Activated CD8-positive, alpha-beta memory T cell treated with anti-CD3 and anti-CD28 coated beads for 1 hour (primary cell): ENCODE data around the gene TEX101.
"Not testable (repeated sequence)": the region's sequence is repeated elsewhere in the genome, so short reads cannot be mapped to it uniquely, and the experiment has no call there.

Experiments
- DNase-seq, 2 donors: peaks; one replicate each; pipeline ENCODE4 v3.0.0-alpha.2; 2020; ENCODE audit warnings: low read depth in 1 of 2; ENCODE audit errors: extremely low read depth in 1 of 2

The TEX101 gene

DNA sequence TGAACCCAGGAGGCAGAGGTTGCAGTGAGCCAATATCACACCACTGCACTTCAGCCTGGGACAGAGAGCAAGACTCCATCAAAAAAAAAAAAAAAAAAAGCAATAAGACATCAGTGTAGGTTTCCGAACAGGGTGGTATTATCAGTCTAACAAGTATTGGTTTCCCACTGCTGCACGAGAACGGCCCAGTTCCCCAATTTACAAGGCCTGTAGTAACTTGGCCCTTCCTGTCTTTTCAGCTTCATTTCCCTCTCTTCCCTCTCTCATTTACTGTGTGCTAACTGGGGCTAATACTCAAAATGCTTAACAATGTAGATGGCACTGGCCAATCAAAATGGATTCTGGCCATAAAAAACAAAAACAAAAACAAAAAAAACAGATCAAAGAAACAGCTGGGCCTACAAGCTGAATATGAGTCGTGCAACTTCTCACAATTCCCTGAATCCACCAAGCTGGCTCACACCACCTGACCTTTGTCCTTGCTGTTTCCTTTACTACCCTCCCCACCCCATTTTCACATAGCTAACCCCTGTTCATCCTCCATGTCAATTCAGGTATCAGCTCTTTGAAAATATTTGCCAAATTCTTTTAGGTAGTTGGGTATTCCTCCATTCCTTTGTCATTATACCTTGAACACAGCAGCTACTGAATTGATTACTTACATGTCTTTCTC is 2.4 kb downstream of the TEX101 start:
- DNase-seq: no peak

DNA sequence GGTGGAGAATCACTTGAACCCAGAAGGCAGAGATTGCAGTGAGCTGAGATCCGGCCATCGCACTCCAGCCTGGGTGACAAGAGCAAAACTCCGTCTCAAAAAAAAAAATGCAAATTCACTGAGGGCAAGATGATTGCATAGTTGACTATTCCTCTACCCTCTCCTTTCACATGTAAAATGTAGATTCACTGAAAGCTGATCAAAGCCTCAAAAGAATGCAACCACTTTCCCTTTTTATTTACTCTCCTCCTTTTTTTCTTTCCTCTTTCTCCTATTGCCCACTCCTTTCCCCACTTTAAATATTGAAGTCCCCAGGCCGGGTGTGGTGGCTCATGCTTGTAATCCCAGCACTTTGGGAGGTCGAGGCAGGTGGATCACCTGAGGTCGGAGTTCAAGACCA is 6.3 kb downstream of the TEX101 start:
- no peak for DNase-seq

DNA sequence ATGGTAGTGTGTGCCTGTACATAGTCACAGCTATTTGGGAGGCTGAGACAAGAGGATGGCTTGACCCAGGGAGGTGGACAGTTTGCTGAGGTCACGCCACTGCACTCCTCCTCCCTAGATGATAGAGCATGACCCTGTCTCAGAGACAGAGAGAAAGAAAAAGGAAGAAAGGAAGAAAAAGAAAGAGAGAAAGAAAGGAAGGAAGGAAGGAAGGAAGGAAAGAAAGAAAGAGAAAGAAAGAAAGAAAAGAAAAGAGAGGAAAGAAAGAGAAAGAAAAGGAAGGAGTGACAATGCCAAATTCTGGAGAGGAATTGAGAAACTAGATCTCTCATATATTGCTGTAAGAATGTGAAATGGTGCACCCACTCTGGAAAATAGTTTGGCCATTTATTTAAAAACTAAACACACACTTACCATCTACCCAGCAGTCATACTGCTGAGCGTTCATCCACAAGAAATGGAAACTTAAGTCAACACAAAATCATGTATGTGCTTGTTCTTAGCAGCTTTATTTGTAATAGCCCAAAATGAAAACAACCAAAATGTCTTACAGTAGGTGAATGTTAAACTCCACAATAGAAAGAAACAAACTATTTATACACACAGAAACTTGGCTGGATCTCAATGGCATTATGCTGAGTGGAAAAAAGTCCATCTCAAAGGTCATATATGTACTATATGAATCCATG is 7.5 kb downstream of the TEX101 start:
- no peak for DNase-seq

DNA sequence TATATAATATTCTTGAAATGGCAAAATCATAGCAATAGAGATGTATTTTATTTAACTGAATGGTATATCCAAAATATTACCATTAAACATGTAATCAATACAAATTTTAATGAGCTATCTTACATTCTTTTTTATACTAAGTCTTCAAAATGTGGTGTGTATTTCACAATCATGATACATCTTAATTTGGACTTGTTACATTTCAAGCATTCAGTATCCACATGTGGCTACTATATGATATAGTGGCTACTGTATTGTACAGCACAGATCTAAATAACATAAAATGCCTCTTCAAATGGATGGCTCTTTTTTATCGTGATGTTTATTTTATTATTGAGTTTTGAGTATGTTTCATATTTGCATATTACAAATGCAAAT is 8.0 kb downstream of the TEX101 start:
- no peak for DNase-seq

DNA sequence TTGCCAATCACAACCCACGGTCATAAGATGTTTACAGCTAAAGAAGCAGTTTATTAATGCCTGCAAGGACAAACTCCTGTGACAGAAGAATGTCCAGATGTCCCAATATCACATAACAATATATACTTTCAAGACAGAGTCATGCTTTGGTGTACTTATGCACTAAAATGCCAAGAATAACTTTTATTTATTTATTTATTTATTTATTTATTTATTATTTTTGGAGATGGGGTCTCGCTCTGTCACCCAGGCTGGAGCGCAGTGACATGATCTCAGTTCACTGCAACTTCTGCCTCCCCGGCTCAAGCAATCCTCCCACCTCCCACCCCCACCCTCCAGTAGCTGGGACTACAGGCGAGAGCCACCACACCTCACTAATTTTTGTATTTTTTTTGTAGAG is 9.1 kb downstream of the TEX101 start:
- DNase-seq: no peak

DNA sequence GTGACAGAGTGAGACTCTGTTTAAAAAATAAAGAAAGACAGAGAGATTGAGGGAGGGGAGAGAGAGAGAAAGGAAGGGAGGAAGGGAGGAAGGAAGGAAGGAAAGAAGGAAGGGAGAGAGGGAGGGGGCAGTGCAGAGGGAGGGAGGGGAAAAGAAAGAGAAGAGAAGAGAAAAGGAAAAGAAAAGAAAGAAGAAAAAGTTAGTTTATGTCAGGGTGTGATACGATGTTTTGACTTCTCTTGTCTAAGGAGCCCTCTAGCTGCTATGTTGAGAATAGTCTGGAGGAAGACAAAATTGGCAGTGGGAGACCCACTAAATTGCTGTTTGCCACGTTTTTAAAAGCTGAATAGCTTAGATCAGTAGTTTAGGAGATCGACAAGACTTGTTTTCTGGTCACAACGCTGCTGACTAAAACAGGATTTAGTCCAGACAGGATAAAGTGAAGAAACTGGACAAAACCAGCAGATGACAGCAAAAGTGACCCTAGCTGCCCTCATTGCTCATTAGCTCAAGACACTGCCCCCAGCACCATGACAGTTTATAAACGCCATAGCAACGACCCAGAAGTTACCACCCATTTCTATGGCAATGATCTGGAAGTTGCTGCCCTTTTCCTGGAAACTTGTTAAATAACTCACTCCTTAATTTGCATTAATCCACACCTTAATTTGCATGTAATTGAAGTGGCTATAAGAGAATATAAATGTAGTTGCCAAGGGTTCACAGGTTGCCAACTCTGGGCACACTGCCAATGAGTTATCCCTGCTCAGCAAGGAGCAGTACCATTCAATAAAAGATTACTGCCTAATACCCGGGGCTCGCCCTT is 11.1 kb downstream of the TEX101 start:
- DNase-seq: no peak

DNA sequence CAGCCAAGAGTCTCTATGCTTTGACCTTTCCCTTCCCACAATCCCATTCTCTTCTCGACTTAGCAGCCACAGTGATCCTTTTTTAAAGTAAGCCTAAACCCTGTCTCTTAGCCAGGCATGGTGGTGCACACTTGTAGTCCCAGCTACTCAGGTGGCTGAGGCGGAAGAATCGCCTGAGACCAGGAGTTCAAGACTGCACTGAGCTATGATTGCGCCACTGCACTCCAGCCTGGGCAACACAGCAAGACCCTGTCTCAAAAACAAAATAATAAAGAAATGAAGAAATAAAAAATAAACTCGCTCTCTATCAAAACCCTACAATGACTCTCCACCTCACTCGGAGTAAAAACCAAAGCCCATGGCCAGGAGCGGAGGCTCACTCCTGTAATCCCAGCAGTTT is 14.7 kb downstream of the TEX101 start:
- DNase-seq: no peak

DNA sequence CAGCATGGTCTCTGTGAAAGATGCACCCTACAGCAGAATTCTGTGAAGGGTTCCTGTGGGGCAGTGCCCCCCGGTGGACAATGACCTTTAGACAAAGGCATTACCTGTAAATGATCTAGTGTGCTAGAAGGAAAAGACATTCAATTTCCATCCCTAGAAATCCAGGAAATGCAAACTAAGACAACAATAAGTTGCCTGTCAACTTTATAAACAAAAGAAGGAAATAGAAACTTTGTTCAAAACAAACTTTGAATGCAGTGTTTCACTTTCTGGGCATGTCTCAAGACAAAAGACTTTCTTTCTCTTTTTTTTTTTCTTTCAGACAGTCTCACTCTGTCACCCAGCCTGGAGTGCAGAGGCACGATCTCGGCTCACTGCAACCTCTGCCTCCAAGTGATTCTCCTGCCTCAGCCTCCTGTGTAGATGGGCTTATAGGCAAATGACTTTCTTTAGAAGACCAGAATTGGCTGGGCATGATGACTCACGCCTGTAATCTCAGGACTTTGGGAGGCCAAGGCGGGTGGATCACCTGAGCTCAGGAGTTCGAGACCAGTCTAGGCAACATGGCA is 15.5 kb downstream of the TEX101 start:
- no peak for DNase-seq

DNA sequence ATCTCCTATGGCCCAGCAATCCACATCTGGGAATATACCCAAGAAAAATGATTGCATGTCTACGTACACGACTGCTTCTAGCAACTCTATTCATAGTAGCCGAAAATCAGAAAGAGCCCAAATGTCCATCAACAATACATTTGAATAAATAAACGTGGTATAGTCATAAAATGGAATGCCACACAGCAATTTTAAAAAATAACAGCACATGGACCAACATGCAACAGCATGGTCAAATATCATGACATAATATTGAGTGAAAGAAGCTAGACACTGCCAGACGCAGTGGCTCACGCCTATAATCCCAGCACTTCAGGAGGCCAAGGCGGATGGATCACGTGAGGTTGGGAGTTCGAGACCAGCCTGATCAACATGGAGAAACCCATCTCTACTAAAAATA is 16.3 kb downstream of the TEX101 start:
- no peak for DNase-seq

DNA sequence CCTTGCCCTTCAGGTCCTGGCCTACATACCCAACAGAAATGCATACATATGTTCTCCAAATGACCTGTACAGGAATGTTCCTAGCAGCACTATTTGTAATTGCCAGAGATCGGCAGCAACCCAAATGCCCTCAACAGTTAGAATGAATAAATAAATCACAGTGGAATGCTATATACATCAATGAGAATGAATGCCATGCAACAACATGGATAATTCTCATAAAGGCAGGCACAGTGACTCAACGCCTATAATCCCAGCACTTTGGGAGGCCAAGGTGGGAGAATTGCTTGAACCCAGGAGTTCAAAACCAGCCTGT is 18.6 kb downstream of the TEX101 start:
- DNase-seq: no peak

DNA sequence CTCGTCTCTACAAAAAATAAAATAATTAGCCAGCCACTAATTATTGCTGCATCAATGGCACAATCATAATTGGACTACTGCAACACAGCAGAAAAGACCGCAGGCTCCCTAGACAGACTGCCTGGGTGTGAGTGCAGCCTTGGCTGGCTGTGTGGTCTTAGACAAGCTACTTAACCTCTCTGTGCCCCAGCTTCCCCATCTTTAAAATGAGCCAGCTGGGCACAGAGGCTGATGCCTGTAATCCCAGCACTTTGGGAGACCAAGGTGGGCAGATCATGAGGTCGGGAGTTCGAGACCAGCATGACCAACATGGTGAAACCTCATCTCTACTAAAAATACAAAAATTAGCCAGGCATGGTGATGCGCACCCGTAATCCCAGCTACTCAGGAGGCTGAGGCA is 19.0 kb downstream of the TEX101 start:
- DNase-seq: no peak

DNA sequence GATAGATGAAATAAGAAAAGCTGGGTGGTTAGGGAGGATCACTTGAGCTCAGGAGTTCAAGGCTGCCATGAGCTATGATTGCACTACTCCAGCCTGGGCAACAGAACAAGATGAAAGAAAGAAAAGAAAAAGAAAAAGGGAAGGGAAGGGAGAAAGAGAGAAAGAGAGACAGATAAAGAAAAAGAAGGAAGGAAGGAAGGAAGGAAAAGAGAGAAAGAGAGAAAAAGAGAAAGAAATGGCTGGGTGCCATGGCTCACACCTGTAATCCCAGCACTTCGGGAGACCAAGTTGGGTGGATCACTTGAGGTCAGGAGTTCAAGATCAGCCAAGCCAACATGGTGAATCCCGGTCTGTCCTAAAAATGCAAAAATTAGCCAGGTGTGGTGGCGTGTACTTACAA is 21.1 kb downstream of the TEX101 start:
- no peak for DNase-seq

DNA sequence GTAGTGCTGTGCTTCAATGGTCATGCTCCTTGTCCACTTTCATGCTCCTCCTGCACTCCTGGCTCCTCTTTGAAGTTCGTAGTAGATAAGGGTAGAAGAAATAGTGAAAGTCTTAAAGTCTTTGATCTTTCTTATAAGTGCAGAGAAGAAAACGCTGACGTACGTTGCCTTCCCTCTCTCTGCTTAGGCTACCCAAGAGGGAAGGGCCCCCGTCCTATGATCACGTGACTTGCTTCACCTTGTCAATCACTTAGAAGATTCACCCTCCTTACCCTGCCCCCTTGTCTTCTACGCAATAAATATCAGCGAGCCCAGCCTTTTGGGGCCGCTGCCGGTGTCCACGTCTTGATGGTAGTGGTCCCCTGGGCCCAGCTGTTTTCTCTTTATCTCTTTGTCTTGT is 22.6 kb downstream of the TEX101 start:
- DNase-seq: not testable (repeated sequence)

DNA sequence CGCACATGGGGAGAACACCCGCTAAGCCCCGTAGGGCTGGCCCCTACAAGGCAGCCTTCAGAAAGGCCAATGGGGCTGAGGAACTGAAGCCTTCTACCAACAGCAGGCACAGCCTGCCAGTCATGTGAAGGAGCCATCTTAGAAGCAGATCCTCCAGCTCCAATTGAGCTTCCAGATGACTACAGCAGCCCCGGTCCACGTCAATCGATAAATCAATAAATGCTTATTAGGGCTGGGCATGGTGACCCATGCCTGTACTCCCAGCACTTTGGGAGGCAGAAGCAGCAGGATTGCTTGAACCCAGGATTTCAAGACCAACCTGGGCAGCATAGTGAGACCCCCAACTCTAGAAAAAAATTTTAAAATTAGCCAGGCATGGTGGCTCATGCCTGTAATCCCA is 23.0 kb downstream of the TEX101 start:
- no peak for DNase-seq

DNA sequence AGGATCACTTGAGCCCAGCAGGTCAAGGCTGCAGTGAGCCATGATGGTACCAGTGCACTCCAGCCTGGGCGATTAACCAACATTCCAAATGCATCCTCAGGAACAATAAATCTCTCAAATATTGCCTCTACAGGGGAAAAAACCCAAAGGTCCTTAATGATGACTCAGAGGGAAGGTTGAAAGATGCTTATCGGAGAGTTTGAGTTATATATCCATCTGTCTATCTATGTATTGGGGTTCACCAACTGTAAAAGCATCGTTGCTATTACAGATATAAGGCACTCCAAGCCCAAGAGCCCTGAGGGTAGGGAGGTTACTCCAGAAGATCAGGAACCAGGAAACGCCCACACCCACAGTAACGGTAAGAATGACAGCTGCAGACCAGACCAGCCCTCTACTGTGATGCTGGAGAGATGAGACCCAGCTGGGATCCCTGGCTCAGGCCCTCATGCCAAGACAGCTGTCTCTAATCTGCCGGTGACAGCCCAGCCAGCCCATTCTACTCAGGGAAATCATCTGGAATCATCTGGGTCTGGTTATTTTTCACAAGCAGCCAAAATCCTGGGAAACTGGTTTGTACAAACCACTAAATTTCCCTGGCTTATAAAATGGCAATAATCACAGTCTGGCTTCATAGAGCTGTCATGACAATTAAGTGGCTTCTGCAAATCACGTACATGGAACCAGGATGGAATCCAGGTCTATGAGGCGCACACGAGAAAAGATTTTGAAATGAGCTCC is 23.8 kb downstream of the TEX101 start:
- no peak for DNase-seq

DNA sequence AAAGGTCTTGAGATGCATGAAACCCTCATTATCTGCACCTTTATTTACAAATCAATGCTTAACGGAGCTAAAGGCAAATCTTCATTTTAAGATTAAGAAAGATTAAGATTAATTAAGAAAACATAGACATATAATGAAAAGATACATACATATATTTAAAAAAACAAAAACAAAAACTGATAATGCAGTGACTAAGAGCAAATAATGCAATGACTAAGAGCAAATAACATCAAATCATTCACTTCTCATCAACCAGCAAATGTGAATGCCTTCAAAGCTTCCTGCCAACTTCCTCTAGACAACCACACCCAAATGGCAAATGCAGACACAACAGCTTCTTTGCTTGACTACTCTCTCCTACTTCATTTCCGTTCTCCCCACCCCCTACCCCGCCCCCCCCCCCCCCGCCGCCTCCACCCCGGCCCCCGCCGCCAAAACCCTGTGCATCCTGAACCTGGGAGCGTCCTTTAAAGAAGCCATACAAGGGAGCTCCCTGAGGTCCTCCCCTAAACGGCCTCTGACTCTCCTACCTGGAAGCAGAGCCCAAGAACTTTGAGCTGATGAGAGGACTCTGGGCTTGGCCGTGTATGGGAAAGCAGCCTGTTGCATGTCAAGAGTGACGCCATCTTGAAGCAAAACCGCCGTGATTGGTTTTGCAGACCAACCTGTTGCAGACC is 24.5 kb downstream of the TEX101 start:
- peak in 1 of 2 donors; percentile 9 for DNase-seq

DNA sequence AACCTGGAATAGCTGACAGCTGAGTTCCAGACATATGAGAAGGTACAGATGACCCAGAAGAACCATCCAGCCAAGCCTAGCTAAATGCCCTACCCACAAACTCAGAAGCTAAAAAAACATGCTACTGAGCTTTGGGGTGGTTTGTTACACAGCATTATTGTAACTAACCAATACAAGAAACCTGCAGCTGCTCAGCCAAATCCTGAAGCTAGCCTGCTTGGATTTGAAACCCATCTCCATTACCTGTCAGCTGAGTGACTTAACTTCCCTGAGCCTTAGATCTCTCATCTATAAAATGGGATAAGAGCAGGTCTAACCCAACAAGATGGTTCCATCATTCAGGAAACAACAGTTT is 25.0 kb downstream of the TEX101 start:
- DNase-seq: no peak

DNA sequence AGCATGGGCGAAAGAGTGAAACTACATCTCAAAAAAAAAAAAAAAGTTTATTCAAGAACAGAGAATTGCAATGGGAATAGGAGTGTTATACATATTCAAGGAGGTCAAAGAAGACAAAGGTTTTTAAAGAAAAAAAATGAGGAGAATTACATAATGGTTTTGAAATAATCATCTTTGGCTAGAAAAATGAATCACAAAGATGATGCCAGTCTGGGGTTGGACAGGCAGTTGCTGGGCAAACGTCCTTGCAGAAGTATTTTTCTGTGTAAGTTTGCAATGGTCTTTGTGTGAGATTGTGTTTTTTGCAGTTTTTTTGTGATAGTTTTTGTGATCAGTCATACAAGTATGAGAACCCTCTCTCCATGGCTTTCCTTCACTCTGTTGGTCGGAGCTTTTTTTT is 27.0 kb downstream of the TEX101 start:
- no peak for DNase-seq

DNA sequence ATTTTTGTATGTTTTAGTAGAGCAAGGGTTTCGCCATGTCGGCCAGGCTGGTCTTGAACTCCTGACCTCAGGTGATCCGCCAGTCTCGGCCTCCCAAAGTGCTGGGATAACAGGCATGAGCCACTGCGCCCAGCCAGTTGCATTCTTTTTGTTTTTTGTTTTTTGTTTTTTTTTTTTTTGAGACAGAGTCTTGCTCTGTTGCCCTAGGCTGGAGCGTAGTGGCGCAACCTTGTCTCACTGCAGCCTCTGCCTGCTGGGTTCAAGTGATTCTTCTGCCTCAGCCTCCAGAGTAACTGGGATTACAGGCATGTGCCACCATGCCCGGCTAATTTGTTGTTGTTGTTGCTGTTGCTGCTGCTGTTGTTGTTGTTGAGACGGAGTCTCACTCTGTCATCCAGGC is 29.4 kb downstream of the TEX101 start:
- not testable (repeated sequence) for DNase-seq

DNA sequence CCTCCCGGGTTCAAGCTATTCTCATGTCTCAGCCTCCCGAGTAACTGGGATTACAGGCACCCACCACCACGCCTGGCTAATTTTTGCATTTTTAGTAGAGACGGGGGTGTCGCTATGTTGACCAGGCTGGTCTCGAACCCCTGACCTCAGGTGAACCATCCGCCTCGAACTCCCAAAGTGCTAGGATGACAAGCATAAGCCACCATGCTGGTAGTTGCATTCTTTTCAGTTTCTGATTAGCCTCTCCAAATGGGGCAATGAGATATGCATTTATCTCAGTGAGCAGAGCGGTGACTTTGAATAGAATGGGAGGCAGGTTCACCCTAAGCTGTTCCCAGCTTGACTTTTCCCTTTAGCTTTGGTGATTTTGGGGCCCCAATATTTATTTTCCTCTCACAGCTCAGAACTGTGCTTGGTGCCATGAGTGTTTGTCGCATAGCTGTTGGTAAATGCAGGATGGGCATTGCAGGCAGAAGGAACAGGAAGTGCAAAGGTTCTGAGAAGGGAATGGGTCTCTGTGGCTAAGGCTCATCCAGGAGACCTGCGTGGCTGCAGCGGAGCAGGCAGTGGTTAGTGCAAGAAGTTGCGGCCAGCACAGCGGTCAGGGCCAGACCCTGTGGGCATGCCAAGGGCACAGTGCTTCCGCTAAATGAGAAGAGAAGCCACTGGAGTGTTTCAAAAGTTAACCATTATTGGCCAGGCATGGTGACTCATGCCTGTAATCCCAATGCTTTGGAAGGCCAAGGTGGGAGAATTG is 30.0 kb downstream of the TEX101 start:
- DNase-seq: no peak
